Calu3 (cell line): ENCODE data around the gene HSP90B1. TPM values are rescaled to one million over a fixed set of nuclear protein-coding genes. Genes with fewer than 3 reads are reported as not detected.

Experiments used
- BruUV-seq: library from RNA; stranded (reverse); fragments of 400-500 nt; replicated peaks from 2 replicates; lab custom pipeline; 2021; lab: Mats Ljungman, UMichigan
- CTCF ChIA-PET: fragments of 300-600 bp; sonication (Branson Sonifier 250); formaldehyde crosslinking; loops from one replicate; lab custom pipeline; 2022; ENCODE audit warnings: antibody characterized with exemption; lab: Charles Lee
- DNase-seq: peaks from one replicate; pipeline ENCODE4 v3.0.0; 2022
- H3K27ac Mint-ChIP-seq: one replicate; pipeline ENCODE4 v1.8.0; 2022; ENCODE audit warnings: mixed read lengths; ENCODE audit not compliant: unreplicated experiment
- H3K27me3 Mint-ChIP-seq: one replicate; pipeline ENCODE4 v1.8.0; 2022; ENCODE audit warnings: mixed read lengths; ENCODE audit not compliant: unreplicated experiment
- H3K36me3 Mint-ChIP-seq: one replicate; pipeline ENCODE4 v1.8.0; 2022; ENCODE audit warnings: mild to moderate bottlenecking, moderate library complexity, mixed read lengths; ENCODE audit not compliant: insufficient read depth, unreplicated experiment
- H3K4me1 Mint-ChIP-seq: one replicate; pipeline ENCODE4 v1.8.0; 2022; ENCODE audit warnings: mild to moderate bottlenecking, low read depth, mixed read lengths; ENCODE audit not compliant: unreplicated experiment
- H3K4me3 Mint-ChIP-seq: one replicate; pipeline ENCODE4 v1.8.0; 2022; ENCODE audit warnings: mild to moderate bottlenecking, low read depth, moderate library complexity, mixed read lengths; ENCODE audit not compliant: unreplicated experiment
- H3K9me3 Mint-ChIP-seq: one replicate; pipeline ENCODE4 v1.8.0; 2022; ENCODE audit warnings: low read depth, mixed read lengths; ENCODE audit not compliant: unreplicated experiment
- intact Hi-C: fragments of 100-400 bp; cut with micrococcal nuclease; formaldehyde crosslinking; loops from one replicate; pipeline ENCODE4 v1.10.0; 2022; ENCODE audit not compliant: unreplicated experiment
- total RNA-seq: library from RNA; stranded (reverse); gene quantifications from 2 replicates; pipeline ENCODE4 v1.2.3, GENCODE V29; 2022
- TF ChIP-seq, protein P1 (sequence below): fragments of 200-600 bp; IDR thresholded peaks from one replicate; pipeline ENCODE4 v1.8.0; 2022; ENCODE audit warnings: antibody characterized with exemption; ENCODE audit not compliant: unreplicated experiment

Gene HSP90B1
- total RNA-seq, 1 experiment from 2014 or later = 1,328 TPM

DNA sequence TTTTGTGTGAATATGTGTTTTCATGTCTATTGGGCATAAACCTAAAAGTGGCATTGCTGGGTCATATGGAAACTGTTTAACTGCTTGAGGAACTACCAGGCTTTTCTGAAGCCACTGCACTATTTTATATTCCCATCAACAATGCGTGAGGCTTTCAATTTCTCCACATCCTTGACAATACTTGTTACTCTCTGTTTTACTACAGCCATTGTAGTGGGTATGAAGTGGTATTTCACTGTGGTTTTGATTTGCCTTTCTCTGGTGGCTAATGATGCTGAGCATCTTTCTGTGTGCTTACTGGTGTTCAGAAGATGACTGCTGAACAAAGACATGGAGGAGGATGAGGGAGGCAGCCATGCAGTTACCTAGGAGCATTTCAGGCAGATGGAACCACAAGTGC is 22.3 kb downstream of the HSP90B1 start:
- Mint-ChIP-seq H3K4me1 (peaks cover 19% of the 10 kb centered on the region), H3K27me3 (no peaks in the 10 kb centered on the region), H3K9me3 (no peaks in the 10 kb centered on the region), H3K36me3 (peaks cover 88% of the 10 kb centered on the region), H3K27ac (peak overlapping the region; percentile 32), H3K4me3 (no peak overlapping the region)
- CTCF ChIA-PET = interaction anchor here (0.6 kb wide), 1 partner anchor 29 kb away, joined by 3 read pairs; no protein-coding TSS in a partner anchor
- no TSS peak for BruUV-seq
- TF ChIP-seq, protein P1, sequence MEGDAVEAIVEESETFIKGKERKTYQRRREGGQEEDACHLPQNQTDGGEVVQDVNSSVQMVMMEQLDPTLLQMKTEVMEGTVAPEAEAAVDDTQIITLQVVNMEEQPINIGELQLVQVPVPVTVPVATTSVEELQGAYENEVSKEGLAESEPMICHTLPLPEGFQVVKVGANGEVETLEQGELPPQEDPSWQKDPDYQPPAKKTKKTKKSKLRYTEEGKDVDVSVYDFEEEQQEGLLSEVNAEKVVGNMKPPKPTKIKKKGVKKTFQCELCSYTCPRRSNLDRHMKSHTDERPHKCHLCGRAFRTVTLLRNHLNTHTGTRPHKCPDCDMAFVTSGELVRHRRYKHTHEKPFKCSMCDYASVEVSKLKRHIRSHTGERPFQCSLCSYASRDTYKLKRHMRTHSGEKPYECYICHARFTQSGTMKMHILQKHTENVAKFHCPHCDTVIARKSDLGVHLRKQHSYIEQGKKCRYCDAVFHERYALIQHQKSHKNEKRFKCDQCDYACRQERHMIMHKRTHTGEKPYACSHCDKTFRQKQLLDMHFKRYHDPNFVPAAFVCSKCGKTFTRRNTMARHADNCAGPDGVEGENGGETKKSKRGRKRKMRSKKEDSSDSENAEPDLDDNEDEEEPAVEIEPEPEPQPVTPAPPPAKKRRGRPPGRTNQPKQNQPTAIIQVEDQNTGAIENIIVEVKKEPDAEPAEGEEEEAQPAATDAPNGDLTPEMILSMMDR = no peak
- intact Hi-C loops = no loop called here
- no peak for DNase-seq

DNA sequence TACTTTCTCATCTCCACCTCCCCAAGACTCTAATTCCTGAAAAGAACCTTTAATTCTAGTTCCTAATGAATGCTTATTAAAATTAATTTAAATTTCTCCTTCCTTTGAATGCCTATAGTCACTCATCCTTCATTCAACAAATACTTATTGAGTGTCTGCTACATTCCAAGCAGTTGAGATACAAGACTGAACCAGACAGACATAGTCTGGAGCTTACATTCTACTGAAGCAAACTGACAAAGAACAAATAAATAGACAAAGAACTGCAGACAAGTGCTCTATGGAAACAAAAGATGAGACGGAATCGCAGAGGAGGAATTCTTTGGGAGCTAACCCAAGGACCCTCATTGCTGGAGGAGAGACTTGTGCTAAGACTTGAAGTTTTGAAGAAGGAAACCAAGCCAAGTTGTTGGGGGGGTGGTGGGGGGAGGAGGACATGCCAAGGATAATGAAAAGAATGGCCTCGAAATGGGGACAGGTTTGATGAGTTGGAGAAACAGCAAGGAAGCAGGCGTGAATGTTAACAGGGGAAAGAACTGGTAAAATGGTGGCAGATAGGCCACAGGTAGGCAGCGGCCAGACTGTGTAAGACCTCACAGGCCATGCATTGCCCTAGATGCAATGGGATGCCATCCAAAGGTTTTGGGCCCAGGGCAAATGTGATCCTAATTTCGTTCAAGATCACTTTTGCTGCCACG is 25.8 kb downstream of the HSP90B1 start:
- Mint-ChIP-seq H3K9me3 (no peaks in the 10 kb centered on the region), H3K27ac (peak overlapping the region; percentile 92), H3K4me3 (peak overlapping the region; percentile 77), H3K36me3 (peaks cover 57% of the 10 kb centered on the region), H3K27me3 (no peaks in the 10 kb centered on the region), H3K4me1 (peaks cover 29% of the 10 kb centered on the region)
- TF ChIP-seq, protein P1 = no peak
- BruUV-seq = no TSS peak
- CTCF ChIA-PET = interaction anchor here (0.6 to 1.5 kb wide), 4 partner anchors 10 to 353 kb away, joined by 3 to 6 read pairs (median 4); partner anchors contain the start of genes HSP90B1 and TDG
- DNase-seq = no peak
- intact Hi-C loops = loop anchor here (5.0 kb wide), 1 partner anchor 74 kb away; no protein-coding TSS in a partner anchor

DNA sequence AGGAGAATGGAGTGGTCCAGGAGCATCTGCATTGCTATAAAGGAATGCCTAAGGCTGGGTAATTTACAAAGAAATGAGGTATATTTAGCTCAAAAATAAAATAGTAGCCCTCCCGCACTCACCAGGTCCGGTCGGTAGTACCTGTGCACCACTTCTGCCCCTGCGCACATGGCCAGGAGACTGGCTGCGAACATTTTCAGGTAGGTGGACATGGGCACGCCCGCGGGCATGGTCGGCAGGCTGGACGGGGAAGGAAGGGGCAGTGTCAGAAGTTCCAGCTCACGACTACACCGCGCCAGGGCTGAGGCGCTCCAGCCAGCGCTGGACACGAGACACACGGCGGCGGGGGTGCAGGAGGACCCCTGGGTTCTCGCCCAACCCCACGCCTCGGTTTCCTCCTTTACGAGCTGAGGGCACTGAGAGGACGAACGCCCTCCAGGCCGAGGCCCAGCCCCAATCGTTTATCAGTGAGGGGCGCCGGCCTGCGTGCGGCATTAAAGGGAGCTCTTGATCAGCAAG is 26.4 kb downstream of the HSP90B1 start:
- no peaks in the 10 kb centered on the region for H3K27me3 Mint-ChIP-seq
- H3K27ac Mint-ChIP-seq = peak overlapping the region; percentile 92
- TF ChIP-seq, protein P1 = no peak
- no TSS peak for BruUV-seq
- CTCF ChIA-PET = interaction anchor here (0.7 to 1.5 kb wide), 3 partner anchors 9 to 107 kb away, joined by 3 to 6 read pairs (median 3); partner anchors contain the start of genes HSP90B1 and TDG
- no peaks in the 10 kb centered on the region for H3K9me3 Mint-ChIP-seq
- intact Hi-C loops = loop anchor here (5.0 kb wide), 1 partner anchor 74 kb away; no protein-coding TSS in a partner anchor
- peaks cover 29% of the 10 kb centered on the region for H3K4me1 Mint-ChIP-seq
- H3K36me3 Mint-ChIP-seq = peaks cover 55% of the 10 kb centered on the region
- peak overlapping the region; percentile 77 for H3K4me3 Mint-ChIP-seq
- peak; percentile 36 for DNase-seq

DNA sequence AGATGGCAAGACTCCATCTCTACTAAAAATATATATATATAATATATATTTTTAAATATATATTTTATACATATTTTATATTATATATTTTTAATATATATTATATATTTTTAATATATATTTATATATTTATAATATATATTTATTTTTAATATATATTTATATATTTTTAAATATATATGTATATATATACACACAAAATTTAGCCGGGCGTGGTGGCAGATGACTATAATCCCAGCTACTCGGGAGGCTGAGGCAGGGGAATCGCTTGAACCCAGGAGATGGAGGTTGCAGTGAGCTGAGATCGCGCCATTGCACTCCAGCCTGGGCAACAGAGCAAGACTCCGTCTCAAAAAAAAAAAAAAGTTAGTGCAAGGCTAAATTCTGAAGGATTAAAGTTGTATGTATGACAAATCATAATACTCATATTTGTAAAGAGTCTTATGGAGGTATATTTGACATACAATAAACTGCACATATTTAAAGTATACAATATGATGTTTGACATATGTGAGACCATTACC is 27.7 kb downstream of the HSP90B1 start:
- no peaks in the 10 kb centered on the region for H3K27me3 Mint-ChIP-seq
- H3K4me1 Mint-ChIP-seq = peaks cover 22% of the 10 kb centered on the region
- CTCF ChIA-PET = interaction anchor here (0.7 to 1.0 kb wide), 2 partner anchors 14 to 102 kb away, joined by 4 read pairs; no protein-coding TSS in a partner anchor
- H3K27ac Mint-ChIP-seq = peak overlapping the region; percentile 92
- intact Hi-C loops = loop anchor here (5.0 kb wide), 1 partner anchor 76 kb away; no protein-coding TSS in a partner anchor
- no peaks in the 10 kb centered on the region for H3K9me3 Mint-ChIP-seq
- TF ChIP-seq, protein P1 = no peak
- H3K4me3 Mint-ChIP-seq = peak overlapping the region; percentile 77
- peaks cover 43% of the 10 kb centered on the region for H3K36me3 Mint-ChIP-seq
- no TSS peak for BruUV-seq
- DNase-seq = no peak
